ENCODE measurements around the gene KCNN1.
"Not testable (repeated sequence)": the region's sequence is repeated elsewhere in the genome, so short reads cannot be mapped to it uniquely, and the experiment has no call there.

GRCh38 chr19:17918151-17918550 lies 48.8 kb upstream of the KCNN1 start:
- TF ChIP-seq SIN3A (IDR thresholded peaks at IDR 0.05; ENCODE audit: low read depth); CTCF (IDR thresholded peaks at IDR 0.05 in 2 of 3, conservative IDR thresholded peaks at IDR 0.05 in 1 of 3; ENCODE audit: borderline replicate concordance in 1 of 3, insufficient read depth in 1 of 3, low read depth in 2 of 3, low read length in 2 of 3); REST (IDR thresholded peaks at IDR 0.05; ENCODE audit: low read depth); CBX3 (IDR thresholded peaks at IDR 0.05; ENCODE audit: low read depth); POLR2A (IDR thresholded peaks at IDR 0.05; ENCODE audit: borderline replicate concordance, extremely low read depth, insufficient read depth, insufficient read length): not testable (repeated sequence)

Data from HCT116 (cell line).